DND-41 (cell line): ENCODE results near the gene MTR.

Experiments
- CTCF ChIP-seq: IDR thresholded peaks from 2 replicates; pipeline ENCODE4 v1.5.1; 2012; ENCODE audit warnings: borderline replicate concordance, low read length, moderate library complexity, mild to moderate bottlenecking; ENCODE audit not compliant: poor library complexity, severe bottlenecking; ENCODE audit errors: extremely low read depth
- EZH2 ChIP-seq: IDR thresholded peaks from 3 replicates; pipeline ENCODE4 v1.6.1; 2012; ENCODE audit warnings: borderline replicate concordance, low read depth, mild to moderate bottlenecking, moderate library complexity, low read length, inconsistent platforms; ENCODE audit not compliant: severe bottlenecking

- TF ChIP-seq EZH2 (no peak), CTCF (no peak)
These were observed 3.9 kb downstream of the MTR start for GRCh38 chr1:236799001-236799400.
